ENCODE results near the gene ALOX5.
"Not testable (repeated sequence)": the region's sequence is repeated elsewhere in the genome, so short reads cannot be mapped to it uniquely, and the experiment has no call there.

ALOX5 gene

DNA sequence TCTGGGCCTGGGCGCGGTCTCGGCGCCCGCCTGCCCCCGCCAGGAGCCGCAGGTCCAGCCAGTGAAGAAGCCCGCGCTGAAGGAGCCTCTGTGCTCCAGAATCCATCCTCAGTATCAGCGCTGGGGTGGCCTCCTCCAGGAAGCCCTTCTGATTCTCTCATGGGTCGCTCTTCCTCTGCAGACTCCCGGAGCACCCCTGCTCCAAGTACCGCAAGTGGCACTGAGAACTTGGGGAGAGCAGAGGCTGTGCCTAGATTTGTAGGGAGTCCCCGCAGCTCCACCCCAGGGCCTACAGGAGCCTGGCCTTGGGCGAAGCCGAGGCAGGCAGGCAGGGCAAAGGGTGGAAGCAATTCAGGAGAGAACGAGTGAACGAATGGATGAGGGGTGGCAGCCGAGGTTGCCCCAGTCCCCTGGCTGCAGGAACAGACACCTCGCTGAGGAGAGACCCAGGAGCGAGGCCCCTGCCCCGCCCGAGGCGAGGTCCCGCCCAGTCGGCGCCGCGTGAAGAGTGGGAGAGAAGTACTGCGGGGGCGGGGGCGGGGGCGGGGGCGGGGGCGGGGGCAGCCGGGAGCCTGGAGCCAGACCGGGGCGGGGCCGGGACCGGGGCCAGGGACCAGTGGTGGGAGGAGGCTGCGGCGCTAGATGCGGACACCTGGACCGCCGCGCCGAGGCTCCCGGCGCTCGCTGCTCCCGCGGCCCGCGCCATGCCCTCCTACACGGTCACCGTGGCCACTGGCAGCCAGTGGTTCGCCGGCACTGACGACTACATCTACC, at the start of gene ALOX5:
Gene ALOX5 (plus strand): TSS at position 641 of the 774 bp plus-strand sequence. CDS start 64 bp downstream, at position 705.
- no peak for DNase-seq

DNA sequence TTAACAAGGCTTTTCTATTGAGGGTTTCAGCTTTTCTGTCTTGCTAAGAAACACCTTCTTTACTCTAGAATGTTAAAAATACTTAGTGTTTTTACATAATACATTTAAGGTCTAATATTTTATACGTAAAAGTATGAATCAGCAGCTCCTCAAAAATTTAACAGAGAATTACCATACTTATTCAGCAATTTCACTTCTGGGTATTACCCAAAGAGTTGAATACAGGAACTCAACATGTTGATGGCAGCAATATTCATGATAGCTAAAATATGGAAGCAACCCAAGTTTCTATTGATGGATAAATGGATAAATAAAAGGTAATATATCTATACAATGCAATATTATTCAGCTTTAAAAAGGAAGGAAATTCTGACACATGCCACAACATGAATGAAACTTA, 48.9 kb upstream of the ALOX5 start:
- DNase-seq: no peak

DNA sequence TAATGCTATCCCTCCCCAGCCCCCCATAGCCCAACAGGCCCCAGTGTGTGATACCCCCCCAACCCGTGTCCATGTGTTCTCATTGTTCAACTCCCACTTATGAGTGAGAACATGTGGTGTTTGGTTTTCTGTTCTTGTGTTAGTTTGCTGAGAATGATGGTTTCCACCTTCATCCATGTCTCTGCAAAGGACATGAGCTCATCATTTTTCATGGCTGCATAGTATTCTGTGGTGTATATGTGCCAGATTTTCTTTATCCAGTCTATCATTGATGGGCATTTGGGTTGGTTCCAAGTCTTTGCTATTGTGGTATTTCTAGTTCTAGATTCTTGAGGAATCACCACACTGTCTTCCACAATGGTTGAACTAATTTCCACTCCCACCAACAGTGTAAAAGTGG, 47.2 kb upstream of the ALOX5 start:
- not testable (repeated sequence) for DNase-seq

- not testable (repeated sequence) for DNase-seq
Observed at GRCh38 chr10:45331824-45332223, 42.2 kb upstream of the ALOX5 start.

DNA sequence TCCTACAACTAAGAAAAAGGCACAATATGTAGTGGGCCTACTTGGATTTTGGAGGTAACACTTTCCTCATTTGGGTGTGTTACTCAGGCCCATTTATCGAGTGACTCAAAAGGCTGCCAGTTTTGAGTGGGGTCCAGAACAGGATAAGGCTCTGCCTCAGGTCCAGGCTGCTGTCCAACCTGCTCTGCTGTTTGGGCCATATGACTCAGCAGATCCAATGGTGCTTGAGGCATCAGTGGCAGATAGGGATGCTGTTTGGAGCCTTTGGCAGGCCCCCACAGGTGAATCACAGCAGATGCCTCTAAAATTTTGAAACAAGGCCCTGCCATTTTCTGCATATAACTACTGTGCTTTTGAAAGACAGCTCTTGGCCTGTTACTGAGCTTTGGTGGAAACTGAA, 34.1 kb upstream of the ALOX5 start:
- DNase-seq: no peak

GRCh38 chr10:45340420-45340819, 33.6 kb upstream of the ALOX5 start:
- DNase-seq: not testable (repeated sequence)

DNA sequence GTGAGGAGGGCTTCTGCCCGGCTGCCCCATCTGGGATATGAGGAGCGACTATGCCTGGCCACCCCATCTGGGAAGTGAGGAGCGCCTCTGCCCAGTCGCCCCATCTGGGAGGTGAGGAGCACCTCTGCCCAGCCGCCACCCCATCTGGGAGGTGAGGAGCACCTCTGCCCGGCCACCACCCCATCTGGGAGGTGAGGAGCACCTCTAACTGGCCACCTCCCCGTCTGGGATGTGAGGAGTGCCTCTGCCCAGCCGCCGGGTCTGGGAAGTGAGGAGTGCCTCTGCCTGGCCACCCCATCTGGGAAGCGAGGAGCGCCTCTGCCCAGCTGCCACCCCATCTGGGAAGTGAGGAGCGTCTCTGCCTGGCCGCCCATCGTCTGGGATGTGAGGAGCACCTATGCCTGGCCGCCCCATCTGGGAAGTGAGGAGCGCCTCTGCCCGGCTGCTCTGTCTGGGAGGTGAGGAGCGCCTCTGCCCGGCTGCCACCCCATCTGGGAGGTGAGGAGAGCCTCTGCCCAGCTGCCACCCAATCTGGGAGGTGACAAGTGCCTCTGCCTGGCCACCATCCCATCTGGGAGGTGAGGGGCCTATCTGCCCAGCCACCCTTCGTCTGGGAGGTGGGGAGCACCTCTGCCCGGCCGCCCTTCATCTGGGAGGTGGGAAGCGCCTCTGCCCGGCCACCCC, 27.2 kb upstream of the ALOX5 start:
- DNase-seq: not testable (repeated sequence)

DNA sequence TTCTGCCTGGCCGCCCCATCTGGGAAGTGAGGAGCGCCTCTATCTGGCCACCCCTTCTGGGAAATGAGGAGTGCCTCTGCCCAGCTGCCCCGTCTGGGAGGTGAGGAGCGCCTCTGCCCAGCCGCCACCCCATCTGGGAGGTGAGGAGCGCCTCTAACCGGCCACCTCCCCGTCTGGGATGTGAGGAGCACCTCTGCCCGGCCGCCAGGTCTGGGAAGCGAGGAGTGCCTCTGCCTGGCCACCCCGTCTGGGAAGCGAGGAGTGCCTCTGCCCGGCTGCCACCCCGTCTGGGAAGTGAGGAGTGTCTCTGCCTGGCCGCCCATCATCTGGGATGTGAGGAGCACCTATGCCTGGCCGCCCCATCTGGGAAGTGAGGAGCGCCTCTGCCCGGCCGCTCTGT, 26.6 kb upstream of the ALOX5 start:
- not testable (repeated sequence) for DNase-seq

DNA sequence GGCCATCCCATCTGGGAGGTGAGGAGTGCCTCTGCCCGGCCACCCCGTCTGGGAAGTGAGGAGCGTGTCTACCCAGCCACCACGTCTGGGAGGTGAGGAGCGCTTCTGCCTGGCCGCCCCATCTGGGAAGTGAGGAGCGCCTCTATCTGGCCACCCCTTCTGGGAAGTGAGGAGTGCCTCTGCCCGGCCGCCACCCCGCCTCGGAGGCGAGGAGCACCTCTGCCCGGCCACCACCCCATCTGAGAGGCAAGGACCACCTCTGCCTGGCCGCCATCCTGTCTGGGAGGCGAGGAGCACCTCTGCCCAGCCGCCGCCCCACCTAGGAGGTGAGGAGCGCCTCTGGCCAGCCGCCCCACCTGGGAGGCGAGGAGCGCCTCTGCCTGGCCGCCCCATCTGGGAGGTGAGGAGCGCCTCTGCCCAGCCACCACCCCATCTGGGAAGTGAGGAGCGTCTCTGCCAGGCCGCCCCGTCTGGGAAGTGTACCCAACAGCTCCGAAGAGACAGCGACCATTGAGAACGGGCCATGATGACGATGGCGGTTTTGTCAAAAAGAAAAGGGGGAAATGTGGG, 25.7 kb upstream of the ALOX5 start:
- not testable (repeated sequence) for DNase-seq

GRCh38 chr10:45353186-45353585, 20.8 kb upstream of the ALOX5 start:
- DNase-seq: no peak

GRCh38 chr10:45354261-45354660, 19.8 kb upstream of the ALOX5 start:
- DNase-seq: no peak

- no peak for DNase-seq
Observed at GRCh38 chr10:45355494-45355893, 18.5 kb upstream of the ALOX5 start.

- DNase-seq: not testable (repeated sequence)
Observed at GRCh38 chr10:45358961-45359360, 15.1 kb upstream of the ALOX5 start.

GRCh38 chr10:45361983-45362799, 11.8 kb upstream of the ALOX5 start:
- not testable (repeated sequence) for DNase-seq

GRCh38 chr10:45367643-45368042, 6.4 kb upstream of the ALOX5 start:
- DNase-seq: not testable (repeated sequence)

GRCh38 chr10:45368181-45368580, 5.8 kb upstream of the ALOX5 start:
- DNase-seq: no peak

GRCh38 chr10:45370202-45370955, 3.6 kb upstream of the ALOX5 start:
- DNase-seq: no peak

DNA sequence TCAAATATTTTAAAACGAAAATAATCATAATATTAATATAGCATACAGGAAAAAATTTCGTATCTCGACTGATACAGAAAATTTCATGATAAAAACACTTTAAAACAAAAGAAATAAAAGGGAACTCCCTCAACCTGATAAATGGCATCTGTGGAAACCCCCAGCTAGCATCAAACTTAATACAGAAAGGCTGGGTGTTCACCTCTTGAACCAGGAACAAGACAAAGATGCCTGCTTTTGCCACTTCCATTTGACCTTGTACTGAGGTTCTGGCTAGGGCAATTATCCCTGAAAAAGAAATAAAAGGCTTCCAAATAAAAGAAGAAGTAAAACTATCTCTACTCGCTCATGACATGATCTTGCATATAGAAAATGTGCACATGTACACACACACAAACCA, 2.5 kb upstream of the ALOX5 start:
- no peak for DNase-seq

GRCh38 chr10:45372251-45372951, 1.6 kb upstream of the ALOX5 start:
- DNase-seq: no peak

GRCh38 chr10:45373003-45373575, 927 bp upstream of the ALOX5 start:
- no peak for DNase-seq

DNA sequence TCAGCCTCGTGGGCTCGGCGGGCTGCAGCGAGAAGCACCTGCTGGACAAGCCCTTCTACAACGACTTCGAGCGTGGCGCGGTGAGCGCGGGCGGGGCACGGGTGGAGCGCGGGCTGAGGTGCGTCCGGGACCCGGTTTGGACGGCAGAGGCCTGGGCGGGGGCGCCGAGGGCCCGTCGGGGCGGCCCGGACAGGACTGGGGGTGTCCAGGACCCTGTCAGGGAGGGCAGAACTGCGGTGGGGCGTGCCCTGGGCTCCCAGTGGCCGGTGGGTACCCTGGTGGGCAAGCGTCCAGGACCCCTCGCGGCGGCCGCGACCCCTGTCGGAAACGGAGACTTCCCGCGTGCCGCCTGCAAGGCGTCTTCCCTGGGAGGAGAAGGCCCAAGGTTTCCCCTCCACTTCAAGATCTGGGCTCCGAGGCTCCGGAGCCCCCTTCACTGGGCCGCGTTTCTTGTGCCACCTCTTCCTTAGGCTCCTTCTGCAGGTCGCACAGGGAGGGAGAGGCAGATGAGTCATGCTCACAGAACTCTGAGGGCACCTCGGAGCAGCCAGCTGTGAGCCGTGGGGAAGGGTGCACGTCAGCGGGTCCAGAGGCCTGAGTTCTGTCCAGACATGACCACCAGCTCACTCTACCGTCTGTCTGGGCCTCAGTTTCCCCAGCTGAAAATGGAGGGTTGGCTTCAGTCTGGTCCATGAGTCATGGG, 485 bp downstream of the ALOX5 start:
- no peak for DNase-seq

All from stimulated activated CD4-positive, alpha-beta T cell treated with anti-CD3 and anti-CD28 coated beads, Interleukin-1b, Interleukin-23, amount 100 ng/mL, for 48 hours (primary cell).